ENCODE results near the gene PKD1L1. TPM values are rescaled to one million over a fixed set of nuclear protein-coding genes. Genes with fewer than 3 reads are reported as not detected.

The PKD1L1 gene
- total RNA-seq, 1 experiment from 2014 or later: 0.17 TPM

- no CpG with 5 or more reads among the region's 11 CpGs for WGBS (ENCODE audit: extremely low coverage, insufficient read length, low lambda C conversion rate)
Observed at GRCh38 chr7:47836080-47836479, 112.2 kb downstream of the PKD1L1 start.

More at GRCh38 chr7:47836080-47836479, 112.2 kb downstream of the PKD1L1 start:
- no peak overlapping the region for H3K4ac ChIP-seq (ENCODE audit: low read depth, low read length)
- no peak for DNase-seq
- H2AFZ ChIP-seq (ENCODE audit: low read length): no peak overlapping the region
- H3K4me2 ChIP-seq (ENCODE audit: insufficient read depth, insufficient read length, low read length): no peak overlapping the region
- H3K14ac ChIP-seq (ENCODE audit: insufficient read depth, low read length): no peak overlapping the region
- Mint-ChIP-seq H3K9me3 (no peaks in the 10 kb centered on the region), H3K36me3 (ENCODE audit: insufficient read depth in 1 of 3, low read depth in 3 of 3) (no peaks in the 10 kb centered on the region), H3K4me3 (no peak overlapping the region), H3K4me1 (0 out of 4 replicates have a peak, but pooled peaks cover 2 to 3% of the 10 kb centered on the region in 2 experiments), H3K27me3 (ENCODE audit: low read depth) (no peaks in the 10 kb centered on the region; the same call in 1 of the 2 replicates), H3K27ac (no peak overlapping the region)
- no peaks in the 10 kb centered on the region for H3K79me2 ChIP-seq (ENCODE audit: insufficient read depth, low read length)
- H4K5ac ChIP-seq (ENCODE audit: insufficient read length, low read depth, low read length): no peak overlapping the region
- no peak for TF ChIP-seq CTCF (conservative IDR thresholded peaks at IDR 0.05)
- H3K27ac ChIP-seq (ENCODE audit: insufficient read length, low read depth, low read length): no peak overlapping the region
- no peaks in the 10 kb centered on the region for H3K4me1 ChIP-seq (ENCODE audit: insufficient read depth, low read length)
- no peak overlapping the region for H3K9ac ChIP-seq (ENCODE audit: extremely low read depth, insufficient read length, low read length)
- H2BK15ac ChIP-seq (ENCODE audit: low read depth, low read length): no peak overlapping the region
- no peak overlapping the region for H2BK20ac ChIP-seq (ENCODE audit: low read depth, low read length, poor library complexity, severe bottlenecking)
- no peak overlapping the region for H2BK12ac ChIP-seq (ENCODE audit: insufficient read length, low read depth, low read length)
- H4K91ac ChIP-seq (ENCODE audit: insufficient read length, low read depth, low read length): no peak overlapping the region
- H2BK120ac ChIP-seq (ENCODE audit: low read depth, low read length, poor library complexity, severe bottlenecking): no peak overlapping the region
- H4K8ac ChIP-seq (replicated peaks; ENCODE audit: insufficient read length, low read depth, low read length): no peak overlapping the region
- H4K20me1 ChIP-seq (ENCODE audit: control insufficient read depth, insufficient read depth, insufficient read length): no peaks in the 10 kb centered on the region
- no peak overlapping the region for H3K56ac ChIP-seq (ENCODE audit: insufficient read length, low read depth, low read length)
- no peak overlapping the region for H2BK5ac ChIP-seq (ENCODE audit: insufficient read length, low read length)
- H3K27me3 ChIP-seq (ENCODE audit: insufficient read depth, low read length): no peaks in the 10 kb centered on the region
- H3K23ac ChIP-seq (ENCODE audit: insufficient read length, low read depth, low read length): no peak overlapping the region
- H3K9me3 ChIP-seq (ENCODE audit: control insufficient read depth, low read depth, low read length): no peaks in the 10 kb centered on the region
- no peak overlapping the region for H3T11ph ChIP-seq (ENCODE audit: low read length)
- no peak overlapping the region for H2AK5ac ChIP-seq (ENCODE audit: insufficient read length, low read length)
- no peak overlapping the region for H3K18ac ChIP-seq (ENCODE audit: insufficient read length, low read depth, low read length)
- H3K23me2 ChIP-seq (ENCODE audit: insufficient read length, low read depth, low read length, poor library complexity, severe bottlenecking): no peaks in the 10 kb centered on the region
- no peaks in the 10 kb centered on the region for H3K79me1 ChIP-seq (ENCODE audit: insufficient read depth, low read depth, low read length, poor library complexity, severe bottlenecking)
